Gastroesophageal sphincter (tissue), 4 donors: ENCODE data around the gene ERO1A. TPM values are rescaled to one million over a fixed set of nuclear protein-coding genes. Genes with fewer than 3 reads are reported as not detected.

ENCODE experiments used
- ATAC-seq: fragments of 150-250 bp; one replicate; pipeline ENCODE4 v1.9.1; 2016; ENCODE audit warnings: mild to moderate bottlenecking, moderate library complexity
- H3K27ac ChIP-seq, 4 donors: fragments of 200-600 bp; sonication (generic) in 3 of 4; 1 replicate in 3 of 4; 2 replicates in 1 of 4; pipeline ENCODE4 v1.5.1; 2016 to 2019
- H3K27me3 ChIP-seq: fragments of 200-600 bp; sonication (generic); one replicate; pipeline ENCODE4 v1.5.1; 2019
- H3K36me3 ChIP-seq, 2 donors: fragments of 200-600 bp; sonication (generic); one replicate each; pipeline ENCODE4 v1.5.1; 2019; ENCODE audit warnings: control low read depth in 1 of 2
- H3K4me1 ChIP-seq, 3 donors: fragments of 200-600 bp; sonication (generic); 1 replicate in 2 of 3; 2 replicates in 1 of 3; pipeline ENCODE4 v1.5.1; 2016 to 2019; ENCODE audit warnings: control low read depth in 2 of 3
- H3K4me3 ChIP-seq, 2 donors: fragments of 200-600 bp; sonication (generic); one replicate each; pipeline ENCODE4 v1.5.1; 2019; ENCODE audit warnings: mild to moderate bottlenecking in 1 of 2, moderate library complexity in 1 of 2
- H3K9me3 ChIP-seq, 3 donors: fragments of 200-600 bp; sonication (generic); one replicate each; pipeline ENCODE4 v1.5.1; 2017 to 2019; ENCODE audit warnings: control low read depth in 2 of 3
- EP300 ChIP-seq: sonication (generic); formaldehyde crosslinking; IDR thresholded peaks from one replicate; pipeline ENCODE4 v1.6.1; 2017; ENCODE audit warnings: antibody characterized with exemption, mild to moderate bottlenecking
- POLR2A ChIP-seq, 2 donors: fragments of 450-650 bp; IDR thresholded peaks; one replicate each; pipeline ENCODE4 v1.6.1; 2017; ENCODE audit warnings: antibody characterized with exemption in 2 of 2, mild to moderate bottlenecking in 2 of 2, moderate library complexity in 1 of 2
- POLR2AphosphoS5 ChIP-seq: sonication (generic); formaldehyde crosslinking; IDR thresholded peaks from one replicate; pipeline ENCODE4 v1.6.1; 2017; ENCODE audit warnings: antibody characterized with exemption
- WGBS, 2 donors: methylation state at CpG; one replicate each; pipeline ENCODE4 v1.1.5; 2018; ENCODE audit warnings: low coverage in 1 of 2; 5-methylcytosine and 5-hydroxymethylcytosine counted together
- total RNA-seq, 4 donors: library from RNA; depleted of rRNA; stranded (reverse); fragments of >200 nt; gene quantifications; one replicate each; pipeline ENCODE4 v1.1.0, GENCODE V29; 2016
- TF ChIP-seq, protein P1 (sequence below), 4 experiments: fragments of 200-600 bp in 2 of 4; fragments of 450-650 bp in 2 of 4; sonication (generic) in 1 of 4; IDR thresholded peaks; one replicate each; pipeline ENCODE4 v1.5.1; 2017 to 2019; ENCODE audit warnings: antibody characterized with exemption in 4 of 4, mild to moderate bottlenecking in 2 of 4, moderate library complexity in 2 of 4

Gene ERO1A
- total RNA-seq, 4 donors from 2014 or later: 41.9 to 55.1 (median 45.3) TPM

DNA sequence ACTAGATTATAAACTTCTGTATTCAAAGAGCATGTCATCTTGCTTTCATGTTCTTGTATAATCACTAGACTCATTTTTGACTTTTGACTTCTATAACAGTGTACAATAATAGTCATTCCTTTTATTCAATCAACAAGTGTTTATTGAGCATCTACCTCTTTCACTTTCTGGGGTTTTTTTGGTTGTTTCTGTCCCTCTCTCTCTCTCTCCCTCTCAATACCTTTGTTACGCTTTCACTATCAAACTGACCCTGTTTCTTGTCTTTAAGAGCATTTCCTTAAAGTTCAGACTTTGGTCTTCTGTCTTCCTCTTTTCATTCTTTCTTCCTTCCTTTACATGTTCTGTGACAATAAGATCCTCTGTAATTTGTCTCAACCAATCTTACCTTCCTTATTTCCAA, 93.2 kb downstream of the ERO1A start:
- Histone ChIP-seq H3K36me3 (no peaks in the 10 kb centered on the region), H3K4me1 (no peaks in the 10 kb centered on the region), H3K27me3 (no peaks in the 10 kb centered on the region), H3K9me3 (peaks cover 0 to 17% (median 0%) of the 10 kb centered on the region in 3 donors), H3K4me3 (no peak overlapping the region), H3K27ac (no peak overlapping the region)
- no peak for ATAC-seq
- TF ChIP-seq EP300 (no peak), POLR2A (IDR thresholded peaks at IDR 0.05) (no peak), POLR2AphosphoS5 (no peak)
- TF ChIP-seq, protein P1, sequence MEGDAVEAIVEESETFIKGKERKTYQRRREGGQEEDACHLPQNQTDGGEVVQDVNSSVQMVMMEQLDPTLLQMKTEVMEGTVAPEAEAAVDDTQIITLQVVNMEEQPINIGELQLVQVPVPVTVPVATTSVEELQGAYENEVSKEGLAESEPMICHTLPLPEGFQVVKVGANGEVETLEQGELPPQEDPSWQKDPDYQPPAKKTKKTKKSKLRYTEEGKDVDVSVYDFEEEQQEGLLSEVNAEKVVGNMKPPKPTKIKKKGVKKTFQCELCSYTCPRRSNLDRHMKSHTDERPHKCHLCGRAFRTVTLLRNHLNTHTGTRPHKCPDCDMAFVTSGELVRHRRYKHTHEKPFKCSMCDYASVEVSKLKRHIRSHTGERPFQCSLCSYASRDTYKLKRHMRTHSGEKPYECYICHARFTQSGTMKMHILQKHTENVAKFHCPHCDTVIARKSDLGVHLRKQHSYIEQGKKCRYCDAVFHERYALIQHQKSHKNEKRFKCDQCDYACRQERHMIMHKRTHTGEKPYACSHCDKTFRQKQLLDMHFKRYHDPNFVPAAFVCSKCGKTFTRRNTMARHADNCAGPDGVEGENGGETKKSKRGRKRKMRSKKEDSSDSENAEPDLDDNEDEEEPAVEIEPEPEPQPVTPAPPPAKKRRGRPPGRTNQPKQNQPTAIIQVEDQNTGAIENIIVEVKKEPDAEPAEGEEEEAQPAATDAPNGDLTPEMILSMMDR (IDR thresholded peaks at IDR 0.05): no peak
- WGBS, 2 donors: 80 to 100% methylated on average over 1 of the region's 1 CpG

DNA sequence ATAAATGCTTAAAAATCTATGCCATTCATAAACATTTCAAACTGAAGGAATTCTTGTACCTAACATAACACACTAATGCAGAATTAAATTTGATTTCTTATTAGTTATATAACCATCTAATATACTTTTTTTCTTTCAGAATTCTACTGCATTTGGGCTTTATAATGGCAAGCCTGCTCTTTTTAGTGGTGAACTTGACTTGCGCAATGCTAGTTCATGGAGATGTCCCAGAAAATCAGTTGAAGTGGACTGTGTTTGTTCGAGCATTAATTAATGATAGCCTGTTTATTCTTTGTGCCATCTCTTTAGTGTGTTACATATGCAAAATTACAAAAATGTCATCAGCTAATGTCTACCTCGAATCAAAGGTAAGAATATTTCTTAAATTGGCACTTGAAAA, 95.4 kb downstream of the ERO1A start:
- no peaks in the 10 kb centered on the region for H3K27me3 ChIP-seq
- TF ChIP-seq EP300: no peak
- no peak for TF ChIP-seq POLR2AphosphoS5
- TF ChIP-seq, protein P1 (IDR thresholded peaks at IDR 0.05): no peak
- no peak for TF ChIP-seq POLR2A (IDR thresholded peaks at IDR 0.05)
- H3K9me3 ChIP-seq: peaks cover 0 to 17% (median 0%) of the 10 kb centered on the region in 3 donors
- no peak overlapping the region for H3K27ac ChIP-seq
- H3K36me3 ChIP-seq: no peaks in the 10 kb centered on the region
- 83 to 96% methylated on average over 3 of the region's 3 CpGs for WGBS, 2 donors
- H3K4me1 ChIP-seq: no peaks in the 10 kb centered on the region
- ATAC-seq: no peak
- no peak overlapping the region for H3K4me3 ChIP-seq

DNA sequence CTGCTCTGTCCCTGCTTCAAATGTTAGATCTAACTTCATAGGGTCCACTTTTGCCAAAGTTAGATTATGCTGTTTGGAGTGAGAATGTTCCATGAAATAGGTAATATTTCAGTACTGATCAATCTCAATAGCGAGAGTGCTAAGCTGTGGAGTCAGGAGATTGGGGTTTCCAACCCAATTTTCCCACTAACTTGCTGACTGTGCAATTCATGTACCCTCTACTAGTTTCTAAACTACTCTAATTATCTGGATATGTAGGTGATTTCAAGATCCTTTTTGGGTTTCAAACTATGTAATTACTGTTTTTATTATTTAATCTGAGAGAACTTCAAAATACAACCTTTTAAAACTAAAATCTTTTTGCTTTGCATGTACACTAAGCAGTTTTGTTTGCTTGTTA, 96.8 kb downstream of the ERO1A start:
- H3K27me3 ChIP-seq: no peaks in the 10 kb centered on the region
- no peak overlapping the region for H3K4me3 ChIP-seq
- TF ChIP-seq POLR2AphosphoS5 (no peak), EP300 (no peak), POLR2A (IDR thresholded peaks at IDR 0.05) (no peak)
- TF ChIP-seq, protein P1 (IDR thresholded peaks at IDR 0.05): no peak
- WGBS, 2 donors: 100% methylated on average over 1 of the region's 1 CpG
- no peaks in the 10 kb centered on the region for H3K36me3 ChIP-seq
- ATAC-seq: no peak
- no peaks in the 10 kb centered on the region for H3K4me1 ChIP-seq
- no peak overlapping the region for H3K27ac ChIP-seq
- peaks cover 0 to 3% (median 0%) of the 10 kb centered on the region in 3 donors for H3K9me3 ChIP-seq

DNA sequence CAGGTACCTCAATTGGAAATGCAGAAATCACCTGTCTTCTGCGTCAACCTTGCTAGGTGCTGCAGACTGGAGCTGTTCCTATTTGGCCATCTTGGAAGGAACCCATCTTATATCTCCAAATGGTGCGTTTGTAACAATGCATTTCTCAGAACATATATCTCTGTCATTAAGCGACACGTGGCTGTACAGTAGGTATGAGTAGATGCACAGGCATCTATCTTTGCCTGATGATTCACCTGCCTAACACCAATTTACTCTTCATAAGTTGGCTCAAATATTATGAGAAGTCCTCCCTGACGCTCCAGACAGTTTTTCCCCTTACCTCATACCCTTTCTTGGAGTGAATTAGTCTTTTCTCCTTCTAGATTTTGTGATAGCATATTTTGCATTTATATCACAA, 98.5 kb downstream of the ERO1A start:
- Histone ChIP-seq H3K36me3 (no peaks in the 10 kb centered on the region), H3K27ac (no peak overlapping the region), H3K9me3 (peaks cover 0 to 4% (median 0%) of the 10 kb centered on the region in 3 donors), H3K4me1 (no peaks in the 10 kb centered on the region), H3K27me3 (no peaks in the 10 kb centered on the region), H3K4me3 (no peak overlapping the region)
- 73 to 99% methylated on average over 5 of the region's 5 CpGs for WGBS, 2 donors
- no peak for ATAC-seq
- TF ChIP-seq, protein P1 (IDR thresholded peaks at IDR 0.05): no peak
- TF ChIP-seq POLR2A (IDR thresholded peaks at IDR 0.05) (no peak), EP300 (no peak)

DNA sequence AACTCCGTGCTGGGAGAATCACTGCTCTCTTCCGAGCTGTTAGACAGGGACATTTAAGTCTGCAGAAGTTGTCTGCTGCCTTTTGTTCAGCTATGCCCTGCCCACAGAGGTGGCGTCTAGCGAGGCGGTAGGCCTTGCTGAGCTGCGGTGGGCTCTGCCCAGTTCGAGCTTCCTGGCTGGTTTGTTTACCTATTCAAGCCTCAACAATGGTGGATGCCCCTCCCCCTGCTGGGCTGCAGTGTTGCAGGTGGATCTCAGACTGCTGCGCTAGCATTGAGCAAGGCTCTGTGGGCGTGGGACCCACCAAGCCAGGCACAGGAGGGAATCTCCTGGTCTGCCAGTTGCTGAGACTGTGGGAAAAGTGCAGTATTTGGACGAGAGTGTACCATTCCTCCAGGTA, 99.0 kb downstream of the ERO1A start:
- H3K9me3 ChIP-seq: peaks cover 0 to 8% (median 0%) of the 10 kb centered on the region in 3 donors
- no peaks in the 10 kb centered on the region for H3K36me3 ChIP-seq
- 100% methylated on average over 1 of the region's 10 CpGs; no CpG with 5 or more reads in 1 of the 2 donors for WGBS, 2 donors
- no peak overlapping the region for H3K4me3 ChIP-seq
- no peaks in the 10 kb centered on the region for H3K27me3 ChIP-seq
- H3K27ac ChIP-seq: no peak overlapping the region
- TF ChIP-seq EP300 (no peak), POLR2AphosphoS5 (no peak), POLR2A (IDR thresholded peaks at IDR 0.05) (no peak)
- TF ChIP-seq, protein P1 (IDR thresholded peaks at IDR 0.05): no peak
- H3K4me1 ChIP-seq: no peaks in the 10 kb centered on the region
- ATAC-seq: no peak
